Measurements from ENCODE around the gene NAV3. TPM values are rescaled to one million over a fixed set of nuclear protein-coding genes. Genes with fewer than 3 reads are reported as not detected.

NAV3 gene
- total RNA-seq (2014; rRNA removed; shearing (Covaris generic)): not detected in 2 replicates

GRCh38 chr12:77830583-77831351 is at the start of gene NAV3:
NAV3 (plus strand) TSS chr12:77830894; CDS start chr12:77831462, 568 bp downstream.
- in situ Hi-C loops (cut with HindIII; ENCODE audit: low sequenced_read_pairs): no loop called here

GRCh38 chr12:77782034-77782433 is 48.7 kb upstream of the NAV3 start:
- no peak for DNase-seq (ENCODE audit: low spot score)
- in situ Hi-C loops (cut with HindIII; ENCODE audit: low sequenced_read_pairs): no loop called here

More at GRCh38 chr12:77830583-77831351, at the start of gene NAV3:
- DNase-seq (ENCODE audit: low spot score): no peak

DNA sequence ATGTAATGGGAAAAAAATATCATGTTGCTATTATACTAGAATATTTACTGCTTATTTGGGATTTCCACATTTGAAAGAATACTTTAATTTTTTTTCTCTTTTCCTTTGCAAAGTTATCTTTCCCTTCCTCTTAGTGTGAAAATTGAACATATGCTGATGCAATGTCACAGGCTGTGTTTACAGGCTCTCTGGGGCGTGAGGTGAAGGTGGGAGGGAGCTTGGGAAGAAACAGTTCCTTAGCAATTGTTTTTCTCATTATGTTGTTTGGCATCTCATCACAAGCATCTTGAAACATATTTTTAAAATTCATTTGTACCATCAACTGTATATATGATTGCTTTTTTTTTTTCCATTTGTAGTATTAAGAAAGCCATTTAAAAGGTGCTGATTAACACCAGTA is 47.9 kb upstream of the NAV3 start:
- no peak for DNase-seq (ENCODE audit: low spot score)
- in situ Hi-C loops (cut with HindIII; ENCODE audit: low sequenced_read_pairs): no loop called here

- no peak for DNase-seq (ENCODE audit: low spot score)
- in situ Hi-C loops (cut with HindIII; ENCODE audit: low sequenced_read_pairs): no loop called here
These were observed 45.5 kb upstream of the NAV3 start for GRCh38 chr12:77785211-77785610.

DNA sequence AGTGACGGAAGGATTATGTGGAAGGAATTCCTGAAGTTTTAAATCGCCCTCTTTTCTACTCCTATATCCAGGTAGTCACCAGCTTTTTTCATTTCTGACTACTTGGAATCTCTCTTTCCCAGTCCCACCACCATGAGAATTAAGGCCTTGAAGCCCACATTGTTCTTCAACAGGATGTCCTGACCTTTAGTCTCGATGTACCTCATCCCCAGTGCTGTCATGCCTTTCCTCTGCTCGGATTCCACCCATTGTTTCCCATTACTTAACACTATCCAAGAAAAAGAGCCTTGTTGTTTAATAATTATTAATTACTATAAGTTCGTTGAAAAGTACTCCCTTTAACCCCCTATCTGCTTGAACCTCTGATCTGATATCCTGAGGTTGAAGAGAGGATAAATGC is 44.0 kb upstream of the NAV3 start:
- in situ Hi-C loops (cut with HindIII; ENCODE audit: low sequenced_read_pairs): no loop called here
- no peak for DNase-seq (ENCODE audit: low spot score)

- DNase-seq (ENCODE audit: low spot score): no peak
- in situ Hi-C loops (cut with HindIII; ENCODE audit: low sequenced_read_pairs): no loop called here
These were observed 42.2 kb upstream of the NAV3 start for GRCh38 chr12:77788231-77789168.

DNA sequence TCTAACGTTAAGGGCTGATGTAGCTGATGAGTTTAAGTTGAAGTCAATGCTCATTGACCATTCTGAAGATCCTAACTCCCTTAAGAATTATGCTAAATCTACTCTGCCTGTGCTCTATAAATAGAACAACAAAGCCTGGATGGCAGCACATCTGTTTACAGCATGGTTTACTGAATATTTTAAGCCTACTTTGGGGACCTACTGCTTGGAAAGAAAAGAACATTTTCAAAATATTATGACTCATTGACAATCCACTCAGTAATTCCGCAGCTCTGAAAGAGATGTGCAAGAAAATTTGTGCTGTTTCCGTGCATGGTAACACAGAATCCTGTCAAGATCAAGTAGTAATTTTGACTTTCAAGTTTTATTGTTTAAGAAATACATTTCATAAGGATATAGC is 35.0 kb upstream of the NAV3 start:
- in situ Hi-C loops (cut with HindIII; ENCODE audit: low sequenced_read_pairs): no loop called here
- DNase-seq (ENCODE audit: low spot score): no peak

DNA sequence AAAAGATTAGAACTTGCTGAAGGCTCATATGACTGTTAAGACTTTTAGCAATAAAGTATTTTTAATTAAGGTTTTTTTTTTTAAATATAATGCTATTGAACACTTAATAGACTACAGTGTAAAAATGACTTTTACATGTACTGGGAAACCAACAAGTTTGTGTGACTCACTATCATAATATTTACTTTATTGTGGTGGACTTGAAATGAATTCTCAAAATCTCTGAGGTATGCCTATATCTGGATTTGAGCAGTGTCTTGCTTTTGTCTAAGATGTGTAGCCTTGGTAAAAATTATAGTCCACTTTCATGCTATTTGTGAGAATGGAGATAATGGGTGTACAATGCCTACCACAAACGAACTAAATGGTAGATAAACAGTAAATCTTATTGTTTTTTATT is 33.9 kb upstream of the NAV3 start:
- no peak for DNase-seq (ENCODE audit: low spot score)

DNA sequence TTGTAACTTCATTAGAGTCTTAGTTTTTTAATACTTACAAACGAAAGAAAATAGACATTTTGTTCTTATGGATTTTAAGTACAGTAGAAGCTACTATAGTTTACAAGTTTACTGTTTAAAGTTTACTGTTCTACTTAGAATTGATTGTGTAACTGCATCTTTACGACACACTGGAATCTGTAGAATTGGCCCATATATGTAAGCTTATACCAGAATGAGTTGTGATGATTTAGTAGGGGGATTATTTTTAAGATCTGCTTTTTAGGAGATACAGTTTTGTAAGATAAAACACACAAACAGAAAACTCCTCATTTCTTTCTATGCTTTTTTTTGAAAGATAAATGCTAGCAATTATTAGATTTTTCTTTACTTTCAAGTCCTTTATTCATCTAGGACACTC is 30.2 kb upstream of the NAV3 start:
- in situ Hi-C loops (cut with HindIII; ENCODE audit: low sequenced_read_pairs): no loop called here
- no peak for DNase-seq (ENCODE audit: low spot score)

More for the DNA sequence above, 33.9 kb upstream of the NAV3 start:
- in situ Hi-C loops (cut with HindIII; ENCODE audit: low sequenced_read_pairs): no loop called here

DNA sequence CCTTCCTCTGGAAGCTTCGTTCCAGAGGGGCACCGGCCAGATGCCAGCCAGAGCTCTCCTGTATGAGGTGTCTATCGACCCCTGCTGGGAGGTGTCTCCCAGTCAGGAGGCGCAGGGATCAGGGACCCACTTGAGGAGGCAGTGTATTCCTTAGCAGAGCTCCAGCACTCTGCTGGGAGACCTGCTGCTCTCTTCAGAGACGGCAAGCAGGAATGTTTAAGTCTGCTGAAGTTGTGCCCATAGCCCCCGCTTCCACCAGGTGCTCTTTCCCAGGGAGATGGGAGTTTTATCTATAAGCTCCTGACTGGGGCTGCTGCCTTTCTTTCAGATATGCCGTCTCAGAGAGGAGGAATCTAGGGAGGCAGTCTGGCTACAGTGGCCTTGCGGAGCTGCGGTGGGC is 22.2 kb upstream of the NAV3 start:
- no peak for DNase-seq (ENCODE audit: low spot score)
- in situ Hi-C loops (cut with HindIII; ENCODE audit: low sequenced_read_pairs): no loop called here

DNA sequence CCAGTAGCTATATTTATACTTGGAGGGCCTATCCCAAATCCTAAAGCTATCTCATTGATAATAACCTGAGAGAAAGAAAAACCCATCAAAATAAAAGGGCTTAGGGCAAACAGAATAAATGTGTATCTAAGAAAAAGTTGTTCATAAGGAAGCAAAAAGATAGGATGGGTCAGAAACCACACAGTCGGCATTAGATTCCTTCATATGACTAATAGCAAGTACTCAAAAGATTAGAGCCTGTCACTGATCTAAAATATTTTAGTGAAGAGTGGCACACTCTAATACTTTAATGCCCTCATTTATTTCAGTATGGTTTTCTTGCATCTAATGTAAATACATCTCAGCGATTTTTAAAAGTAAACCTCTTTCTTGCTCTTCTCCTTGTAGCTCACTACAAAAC is 17.1 kb upstream of the NAV3 start:
- DNase-seq (ENCODE audit: low spot score): no peak
- in situ Hi-C loops (cut with HindIII; ENCODE audit: low sequenced_read_pairs): no loop called here

GRCh38 chr12:77814386-77814785 is 16.3 kb upstream of the NAV3 start:
- no peak for DNase-seq (ENCODE audit: low spot score)
- in situ Hi-C loops (cut with HindIII; ENCODE audit: low sequenced_read_pairs): no loop called here

GRCh38 chr12:77816196-77816595 is 14.5 kb upstream of the NAV3 start:
- in situ Hi-C loops (cut with HindIII; ENCODE audit: low sequenced_read_pairs): no loop called here
- DNase-seq (ENCODE audit: low spot score): no peak

GRCh38 chr12:77817276-77817675 is 13.4 kb upstream of the NAV3 start:
- no peak for DNase-seq (ENCODE audit: low spot score)
- in situ Hi-C loops (cut with HindIII; ENCODE audit: low sequenced_read_pairs): no loop called here

DNA sequence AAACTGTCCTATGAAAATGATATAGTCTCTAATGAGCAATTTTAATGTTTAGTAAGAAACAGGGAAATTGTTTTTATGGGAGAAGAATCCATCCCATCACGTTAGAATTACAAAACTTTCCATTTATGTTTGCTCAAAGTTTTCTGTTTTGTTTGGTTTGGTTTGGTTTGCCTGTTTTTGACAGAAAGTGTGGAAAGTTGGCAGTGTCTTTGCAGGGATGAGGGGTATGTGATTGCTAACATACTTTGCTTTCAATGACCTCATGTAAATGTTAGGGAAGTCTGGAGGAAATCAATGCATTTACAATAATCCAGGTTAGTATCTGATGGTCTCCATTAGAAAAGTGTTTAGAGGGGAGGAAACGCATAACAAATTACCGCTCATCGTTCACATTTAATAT is 12.3 kb upstream of the NAV3 start:
- in situ Hi-C loops (cut with HindIII; ENCODE audit: low sequenced_read_pairs): no loop called here
- no peak for DNase-seq (ENCODE audit: low spot score)

DNA sequence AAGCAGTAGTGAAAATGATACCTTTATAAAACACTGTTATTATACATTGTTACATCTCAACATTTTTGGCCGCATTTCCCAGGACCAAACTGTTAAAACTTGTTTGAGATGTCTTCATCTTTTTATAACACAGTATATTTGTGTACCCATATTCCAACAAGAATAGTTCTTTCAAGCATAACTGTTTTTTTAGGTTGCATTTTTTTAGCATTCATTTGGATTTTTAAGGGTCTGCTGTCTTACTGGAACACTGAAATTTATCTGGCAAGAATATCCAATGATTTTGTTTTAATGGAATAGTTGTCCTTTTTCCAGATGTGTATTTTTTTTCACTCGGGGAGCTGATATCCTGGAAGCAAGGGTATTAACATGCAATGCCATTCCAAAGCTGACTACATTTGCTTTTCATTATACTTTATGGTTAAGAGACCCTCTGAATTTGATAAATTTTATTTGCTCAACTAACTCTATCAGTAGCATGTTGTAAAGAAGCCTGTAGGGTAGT is 8.9 kb upstream of the NAV3 start:
- in situ Hi-C loops (cut with HindIII; ENCODE audit: low sequenced_read_pairs): no loop called here
- DNase-seq (ENCODE audit: low spot score): no peak

DNA sequence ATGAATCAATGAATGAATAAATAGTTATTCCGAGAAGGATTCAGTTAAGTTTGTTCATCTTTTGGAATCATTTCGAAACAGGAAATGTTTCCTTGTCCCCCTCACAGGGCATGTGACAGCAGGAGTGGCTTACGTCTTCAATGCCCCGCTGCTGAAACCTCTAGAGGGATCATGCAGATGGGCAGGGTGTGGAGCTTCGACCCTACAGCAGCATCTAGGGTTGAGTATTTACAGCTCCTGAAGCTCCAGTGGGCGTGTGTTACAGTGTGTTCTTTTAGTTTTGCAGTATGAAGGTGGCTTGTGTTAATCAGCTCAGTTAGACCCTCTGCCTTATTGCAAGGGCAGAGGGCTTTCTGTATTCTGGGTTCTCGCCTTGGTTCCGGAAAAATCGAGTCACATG is 2.6 kb downstream of the NAV3 start:
- in situ Hi-C loops (cut with HindIII; ENCODE audit: low sequenced_read_pairs): no loop called here
- DNase-seq (ENCODE audit: low spot score): no peak

DNA sequence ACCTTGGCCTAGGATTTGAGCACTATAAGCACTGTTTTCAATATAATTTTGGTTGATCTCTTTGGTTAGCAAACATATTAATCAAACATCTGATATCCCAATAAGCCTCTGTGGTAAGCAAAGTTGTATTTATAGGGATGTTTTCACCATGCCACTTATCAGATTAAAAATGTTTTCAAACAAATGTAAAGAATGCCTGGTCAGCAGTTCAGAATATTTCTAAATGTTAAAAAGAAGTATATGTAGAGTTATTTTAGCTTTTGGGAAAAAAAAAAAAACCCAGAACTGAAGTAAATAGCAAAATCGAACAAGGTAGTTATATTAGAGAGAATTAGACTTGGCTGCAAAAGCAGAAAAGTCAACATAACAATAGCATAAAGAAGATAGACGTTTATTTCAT is 3.9 kb downstream of the NAV3 start:
- no peak for DNase-seq (ENCODE audit: low spot score)
- in situ Hi-C loops (cut with HindIII; ENCODE audit: low sequenced_read_pairs): no loop called here

DNA sequence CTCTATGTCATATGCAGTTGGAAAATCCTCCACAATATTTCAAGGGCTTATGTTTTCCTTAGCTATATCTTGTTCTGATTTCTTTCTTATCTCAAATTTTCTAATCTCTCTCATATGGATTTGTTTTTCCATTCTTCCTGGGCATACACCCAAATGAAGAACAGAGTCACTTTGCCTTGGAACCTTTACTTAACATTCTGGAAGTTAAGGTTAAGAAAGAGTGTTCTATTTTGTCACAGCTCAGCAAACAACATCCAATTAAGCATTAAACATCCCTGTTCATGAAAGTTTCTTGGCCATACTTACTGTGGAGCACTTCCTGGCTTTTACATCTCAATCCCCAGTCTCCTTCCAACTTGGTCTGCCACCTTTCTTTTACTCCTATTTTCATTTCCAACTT is 5.3 kb downstream of the NAV3 start:
- DNase-seq (ENCODE audit: low spot score): no peak
- in situ Hi-C loops (cut with HindIII; ENCODE audit: low sequenced_read_pairs): no loop called here

- no peak for DNase-seq (ENCODE audit: low spot score)
- in situ Hi-C loops (cut with HindIII; ENCODE audit: low sequenced_read_pairs): no loop called here
These were observed 7.2 kb downstream of the NAV3 start for GRCh38 chr12:77837876-77838291.

Measured in G401 (cell line).